Measurements from ENCODE around the gene PWWP2B. TPM values are rescaled to one million over a fixed set of nuclear protein-coding genes. Genes with fewer than 3 reads are reported as not detected.

Gene PWWP2B
- total RNA-seq, 1 donor from 2014 or later = 24.3 TPM

DNA sequence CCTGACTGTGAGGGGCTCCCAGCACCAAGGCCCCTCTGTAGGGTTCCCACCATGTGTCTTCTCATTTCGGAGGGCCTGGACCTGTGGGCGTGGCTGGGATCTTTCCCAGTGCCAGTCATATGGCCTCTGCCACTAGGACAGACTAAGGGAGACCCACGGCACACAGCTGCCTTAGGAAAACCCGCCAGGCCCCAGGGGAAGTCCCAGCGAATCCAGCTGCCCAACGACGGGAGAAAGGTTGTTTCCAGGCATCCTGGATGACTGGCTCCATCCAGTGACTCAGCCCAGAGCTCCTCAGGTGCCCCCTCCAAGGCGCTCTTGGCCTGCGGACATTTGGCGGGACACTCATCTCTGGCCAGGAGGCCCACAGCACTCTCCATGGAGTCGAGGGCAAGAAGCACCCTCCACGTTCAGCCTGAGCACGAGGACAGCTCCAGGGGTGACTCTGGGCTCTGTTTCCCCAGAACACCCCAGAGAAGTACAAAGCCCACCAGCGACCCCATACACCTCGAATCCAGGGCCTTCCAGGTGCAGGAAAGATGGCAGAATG lies 39.9 kb downstream of the PWWP2B start:
- no peak overlapping the region for H3K4me3 Mint-ChIP-seq (ENCODE audit: low read depth)
- no peak for DNase-seq (ENCODE audit: low spot score, unreplicated experiment)
- no peaks in the 10 kb centered on the region for H3K4me1 Mint-ChIP-seq (ENCODE audit: low read depth)
- no peak overlapping the region for H3K27ac Mint-ChIP-seq
- H3K36me3 Mint-ChIP-seq (ENCODE audit: insufficient read depth) = no peaks in the 10 kb centered on the region
- H3K9me3 Mint-ChIP-seq (ENCODE audit: low read depth) = no peaks in the 10 kb centered on the region
- TF ChIP-seq, protein P1, sequence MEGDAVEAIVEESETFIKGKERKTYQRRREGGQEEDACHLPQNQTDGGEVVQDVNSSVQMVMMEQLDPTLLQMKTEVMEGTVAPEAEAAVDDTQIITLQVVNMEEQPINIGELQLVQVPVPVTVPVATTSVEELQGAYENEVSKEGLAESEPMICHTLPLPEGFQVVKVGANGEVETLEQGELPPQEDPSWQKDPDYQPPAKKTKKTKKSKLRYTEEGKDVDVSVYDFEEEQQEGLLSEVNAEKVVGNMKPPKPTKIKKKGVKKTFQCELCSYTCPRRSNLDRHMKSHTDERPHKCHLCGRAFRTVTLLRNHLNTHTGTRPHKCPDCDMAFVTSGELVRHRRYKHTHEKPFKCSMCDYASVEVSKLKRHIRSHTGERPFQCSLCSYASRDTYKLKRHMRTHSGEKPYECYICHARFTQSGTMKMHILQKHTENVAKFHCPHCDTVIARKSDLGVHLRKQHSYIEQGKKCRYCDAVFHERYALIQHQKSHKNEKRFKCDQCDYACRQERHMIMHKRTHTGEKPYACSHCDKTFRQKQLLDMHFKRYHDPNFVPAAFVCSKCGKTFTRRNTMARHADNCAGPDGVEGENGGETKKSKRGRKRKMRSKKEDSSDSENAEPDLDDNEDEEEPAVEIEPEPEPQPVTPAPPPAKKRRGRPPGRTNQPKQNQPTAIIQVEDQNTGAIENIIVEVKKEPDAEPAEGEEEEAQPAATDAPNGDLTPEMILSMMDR (IDR thresholded peaks at IDR 0.05; ENCODE audit: unreplicated experiment) = no peak
- no peaks in the 10 kb centered on the region for H3K27me3 Mint-ChIP-seq

DNA sequence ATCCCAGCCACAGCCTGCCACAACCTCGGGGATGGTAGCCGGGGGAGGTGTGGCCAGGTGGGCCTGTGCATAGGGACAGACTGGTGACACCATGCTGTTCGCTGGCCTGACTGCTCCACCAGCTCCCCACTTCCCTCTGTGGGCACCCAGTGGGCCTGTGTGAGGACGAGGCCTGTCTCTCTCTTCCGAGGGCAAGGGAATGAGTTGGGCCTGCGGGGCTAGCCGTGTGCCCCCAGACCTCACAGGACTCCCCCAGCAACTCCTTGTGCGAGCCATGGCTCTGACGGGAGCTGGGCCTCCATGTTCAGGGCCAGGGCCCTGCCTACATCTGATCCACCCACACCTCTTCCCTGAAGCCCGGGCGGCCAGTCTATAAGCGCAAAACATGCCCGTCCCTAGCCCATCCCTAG lies 40.5 kb downstream of the PWWP2B start:
- Mint-ChIP-seq H3K4me1 (ENCODE audit: low read depth) (peaks cover 1% of the 10 kb centered on the region), H3K27ac (no peak overlapping the region), H3K4me3 (ENCODE audit: low read depth) (no peak overlapping the region), H3K27me3 (no peaks in the 10 kb centered on the region), H3K9me3 (ENCODE audit: low read depth) (no peaks in the 10 kb centered on the region), H3K36me3 (ENCODE audit: insufficient read depth) (no peaks in the 10 kb centered on the region)
- TF ChIP-seq, protein P1 (IDR thresholded peaks at IDR 0.05; ENCODE audit: unreplicated experiment) = no peak
- DNase-seq (ENCODE audit: low spot score, unreplicated experiment) = no peak

DNA sequence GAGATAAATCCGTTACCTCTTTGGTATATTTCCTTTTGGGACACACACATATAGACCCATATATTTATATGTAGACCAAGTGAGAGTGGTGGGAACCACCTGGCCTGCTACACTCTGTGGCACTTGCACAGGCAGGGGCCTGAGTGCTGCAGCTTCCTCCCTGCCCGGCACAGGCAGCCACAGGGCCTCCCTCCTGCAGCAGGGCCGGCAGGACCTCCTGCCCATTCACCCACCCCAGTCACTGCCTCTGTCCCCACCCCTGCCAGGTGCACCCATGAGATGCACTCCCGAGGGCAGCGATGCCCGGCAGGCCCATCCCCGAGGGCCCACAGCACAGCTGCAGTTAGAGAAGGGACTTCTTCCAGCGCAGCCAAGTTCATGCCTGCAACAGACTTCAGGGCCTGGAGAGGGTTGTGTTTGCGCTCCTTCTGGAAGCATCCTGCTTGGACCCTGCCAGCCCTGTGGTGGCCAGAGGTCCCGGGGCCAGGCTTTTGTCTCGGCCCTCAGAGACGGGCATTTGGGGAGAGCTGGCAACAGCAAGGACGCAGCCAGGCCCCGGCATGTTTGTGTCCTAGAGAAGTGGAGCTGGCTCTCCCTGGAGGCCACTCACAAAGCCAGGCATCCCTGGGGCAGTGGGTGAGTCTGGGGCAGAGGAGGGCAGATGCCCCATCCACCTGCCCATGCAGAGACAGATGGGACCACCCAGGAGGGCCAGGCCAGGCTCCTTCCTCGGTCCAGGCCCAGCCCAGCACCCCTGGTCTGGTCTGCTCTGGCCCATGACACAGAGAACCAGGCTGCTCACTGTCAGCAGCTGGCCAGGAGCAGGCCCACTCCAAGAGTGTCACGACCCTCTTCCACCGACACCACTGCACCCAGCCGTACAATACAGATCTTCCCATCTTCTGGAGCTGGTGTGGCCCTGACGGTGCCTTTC lies 41.4 kb downstream of the PWWP2B start:
- H3K4me1 Mint-ChIP-seq (ENCODE audit: low read depth) = peaks cover 1% of the 10 kb centered on the region
- TF ChIP-seq, protein P1 (IDR thresholded peaks at IDR 0.05; ENCODE audit: unreplicated experiment) = no peak
- H3K36me3 Mint-ChIP-seq (ENCODE audit: insufficient read depth) = no peaks in the 10 kb centered on the region
- H3K4me3 Mint-ChIP-seq (ENCODE audit: low read depth) = no peak overlapping the region
- no peak for DNase-seq (ENCODE audit: low spot score, unreplicated experiment)
- H3K27me3 Mint-ChIP-seq = no peaks in the 10 kb centered on the region
- no peaks in the 10 kb centered on the region for H3K9me3 Mint-ChIP-seq (ENCODE audit: low read depth)
- H3K27ac Mint-ChIP-seq = no peak overlapping the region

DNA sequence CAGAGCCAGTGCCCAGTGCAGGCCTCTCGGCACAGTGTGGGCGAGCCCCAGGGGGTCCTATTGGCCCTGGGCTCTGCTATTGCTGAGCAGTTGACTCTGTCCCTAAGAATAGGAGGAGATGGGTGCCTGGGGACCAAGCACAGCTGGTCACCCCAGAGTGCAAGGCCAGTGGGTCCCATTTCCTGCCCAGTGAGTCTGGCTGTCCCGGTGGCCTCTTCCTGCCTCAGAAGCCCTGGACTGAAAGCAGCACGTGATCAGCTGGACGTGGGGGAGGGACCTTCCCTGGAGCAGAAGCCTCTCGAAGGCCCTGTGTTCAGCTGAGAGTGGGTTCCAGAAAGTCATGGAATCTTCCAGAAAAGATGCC lies 42.0 kb downstream of the PWWP2B start:
- Mint-ChIP-seq H3K27ac (no peak overlapping the region), H3K9me3 (ENCODE audit: low read depth) (no peaks in the 10 kb centered on the region), H3K36me3 (ENCODE audit: insufficient read depth) (no peaks in the 10 kb centered on the region), H3K4me1 (ENCODE audit: low read depth) (peaks cover 1% of the 10 kb centered on the region), H3K27me3 (no peaks in the 10 kb centered on the region), H3K4me3 (ENCODE audit: low read depth) (no peak overlapping the region)
- no peak for DNase-seq (ENCODE audit: low spot score, unreplicated experiment)
- TF ChIP-seq, protein P1 (IDR thresholded peaks at IDR 0.05; ENCODE audit: unreplicated experiment) = no peak

DNA sequence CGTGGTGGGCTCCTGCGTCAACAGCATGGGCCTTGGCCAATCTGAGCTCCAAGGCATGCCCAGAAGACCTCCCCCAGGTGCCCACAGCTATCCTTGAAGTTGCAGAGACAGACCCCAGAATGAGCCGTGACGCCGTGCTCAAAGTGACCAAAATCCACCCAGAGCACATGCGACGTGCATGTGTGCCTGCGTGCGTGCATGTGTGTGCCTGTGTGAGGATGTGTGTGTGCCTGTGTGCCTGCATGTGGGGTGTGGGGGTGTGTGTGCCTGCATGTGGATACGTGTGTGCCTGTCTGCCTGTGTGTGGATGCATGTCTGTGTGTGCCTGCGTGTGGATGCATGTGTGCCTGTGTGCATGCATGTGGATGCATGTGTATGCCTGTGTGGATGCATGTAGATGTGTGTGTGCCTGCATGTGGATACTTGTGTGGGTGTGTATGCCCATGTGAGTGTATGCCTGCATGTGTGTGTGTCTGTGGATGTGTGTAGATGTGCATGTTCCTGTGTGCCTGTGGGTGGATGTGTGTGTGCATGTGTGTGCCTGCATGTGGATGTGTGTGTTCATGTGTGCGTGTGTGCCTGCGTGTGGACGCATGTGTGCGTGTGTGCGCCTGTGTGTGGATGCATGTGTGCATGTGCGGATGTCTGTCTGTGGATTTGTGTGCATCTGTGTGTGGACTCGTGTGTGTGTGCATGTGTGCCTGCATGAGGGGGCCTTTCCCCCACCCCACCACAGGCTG lies 42.6 kb downstream of the PWWP2B start:
- H3K4me3 Mint-ChIP-seq (ENCODE audit: low read depth) = no peak overlapping the region
- no peaks in the 10 kb centered on the region for H3K27me3 Mint-ChIP-seq
- TF ChIP-seq, protein P1 (IDR thresholded peaks at IDR 0.05; ENCODE audit: unreplicated experiment) = no peak
- no peak overlapping the region for H3K27ac Mint-ChIP-seq
- DNase-seq (ENCODE audit: low spot score, unreplicated experiment) = no peak
- H3K36me3 Mint-ChIP-seq (ENCODE audit: insufficient read depth) = no peaks in the 10 kb centered on the region
- no peaks in the 10 kb centered on the region for H3K9me3 Mint-ChIP-seq (ENCODE audit: low read depth)
- peaks cover 1% of the 10 kb centered on the region for H3K4me1 Mint-ChIP-seq (ENCODE audit: low read depth)
